Stimulated activated CD8-positive, alpha-beta memory T cell treated with anti-CD3 and anti-CD28 coated beads, Interleukin-7, amount 100 ng/mL, for 1 hour (primary cell): ENCODE measurements around the gene ANKMY2.
"Not testable (repeated sequence)": the region's sequence is repeated elsewhere in the genome, so short reads cannot be mapped to it uniquely, and the experiment has no call there.

ENCODE experiments used
- DNase-seq, 2 donors: peaks; one replicate each; pipeline ENCODE4 v3.0.0-alpha.2; 2020; ENCODE audit warnings: low read depth in 2 of 2

ANKMY2 gene

GRCh38 chr7:16645593-16646471 is at the start of gene ANKMY2, which contains the start of gene BZW2:
TSS of gene ANKMY2 (minus strand) at chr7:16645754. CDS start at chr7:16645573, 181 bp downstream.
TSS of gene BZW2 (plus strand) at chr7:16646181. CDS start at chr7:16665444, 19,263 bp downstream.
- peak; percentile 84 to 85 for DNase-seq

DNA sequence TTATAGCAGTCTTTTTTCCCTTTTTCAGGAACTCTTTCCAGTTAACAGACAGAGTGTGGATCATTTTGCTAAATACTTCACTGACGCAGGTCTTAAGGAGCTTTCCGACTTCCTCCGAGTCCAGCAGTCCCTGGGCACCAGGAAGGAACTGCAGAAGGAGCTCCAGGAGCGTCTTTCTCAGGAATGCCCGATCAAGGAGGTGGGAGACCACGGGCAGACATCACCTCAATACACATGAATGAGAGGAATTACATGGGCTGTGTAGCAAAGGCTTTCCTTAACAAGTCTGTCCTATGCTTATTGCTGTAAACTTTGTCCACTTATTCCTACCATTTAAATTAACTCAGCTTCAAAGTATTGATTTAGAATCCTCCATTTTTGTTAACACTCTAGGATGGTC is 49.3 kb upstream of the ANKMY2 start:
- DNase-seq: no peak

GRCh38 chr7:16693601-16694318 is 48.2 kb upstream of the ANKMY2 start:
- no peak for DNase-seq

- DNase-seq: no peak
These were observed 45.7 kb upstream of the ANKMY2 start for GRCh38 chr7:16691241-16691640.

DNA sequence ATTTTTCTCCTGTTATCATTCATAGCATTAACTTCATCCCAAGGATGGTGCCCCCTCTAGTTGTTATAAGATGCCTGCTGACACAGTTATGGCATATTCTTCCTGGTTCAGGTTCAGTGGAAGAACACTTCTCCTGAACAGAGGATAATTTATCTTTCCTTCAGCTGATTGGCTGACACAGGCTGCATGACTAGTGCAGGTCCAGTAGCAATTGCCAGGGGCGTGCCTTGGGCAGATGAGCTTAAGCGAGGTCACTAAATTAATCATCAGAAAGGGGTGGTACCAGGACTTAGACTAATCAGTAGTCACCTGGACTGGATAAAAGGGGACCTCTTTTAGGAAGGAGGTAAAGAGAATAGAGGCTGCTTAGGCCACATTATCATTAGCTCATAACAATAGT is 42.7 kb upstream of the ANKMY2 start:
- DNase-seq: no peak

DNA sequence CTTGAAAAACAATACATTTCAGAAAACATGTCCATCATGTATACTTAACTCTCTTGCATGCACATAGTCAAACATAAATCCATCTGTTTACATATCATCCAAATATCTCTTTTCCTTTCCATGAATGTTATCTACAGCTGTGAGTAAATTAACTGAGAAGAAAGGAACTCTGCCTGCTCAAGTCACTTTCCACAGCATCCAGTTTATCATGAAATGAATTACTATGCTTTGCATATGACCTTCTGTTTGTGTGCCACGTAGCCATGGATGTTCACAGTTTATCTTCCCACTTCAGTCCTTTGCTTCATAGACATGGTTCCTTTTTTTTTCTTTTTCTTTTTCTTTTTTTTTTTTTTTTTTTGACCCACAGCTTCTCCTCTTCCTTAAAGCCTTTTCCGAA is 40.0 kb upstream of the ANKMY2 start:
- no peak for DNase-seq

DNA sequence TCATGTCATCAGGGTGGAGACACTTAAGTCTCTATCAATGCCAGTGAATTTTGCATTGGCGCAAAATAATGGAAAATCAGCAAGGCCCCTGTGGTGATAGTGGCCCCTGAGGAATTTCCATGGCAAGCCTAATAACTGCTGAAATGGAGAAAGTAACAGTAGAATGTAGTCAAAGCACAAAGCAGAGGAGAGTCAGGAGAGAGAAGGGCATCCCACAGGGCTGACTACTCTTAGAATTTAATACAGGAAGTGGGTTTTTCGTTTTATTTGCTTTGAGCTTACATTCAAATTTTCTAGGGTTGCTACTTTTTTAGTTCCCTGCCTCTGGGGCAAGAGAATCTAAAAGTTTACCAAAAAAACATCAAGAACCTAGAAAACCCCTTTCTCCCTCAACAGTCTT is 39.4 kb upstream of the ANKMY2 start:
- no peak for DNase-seq

DNA sequence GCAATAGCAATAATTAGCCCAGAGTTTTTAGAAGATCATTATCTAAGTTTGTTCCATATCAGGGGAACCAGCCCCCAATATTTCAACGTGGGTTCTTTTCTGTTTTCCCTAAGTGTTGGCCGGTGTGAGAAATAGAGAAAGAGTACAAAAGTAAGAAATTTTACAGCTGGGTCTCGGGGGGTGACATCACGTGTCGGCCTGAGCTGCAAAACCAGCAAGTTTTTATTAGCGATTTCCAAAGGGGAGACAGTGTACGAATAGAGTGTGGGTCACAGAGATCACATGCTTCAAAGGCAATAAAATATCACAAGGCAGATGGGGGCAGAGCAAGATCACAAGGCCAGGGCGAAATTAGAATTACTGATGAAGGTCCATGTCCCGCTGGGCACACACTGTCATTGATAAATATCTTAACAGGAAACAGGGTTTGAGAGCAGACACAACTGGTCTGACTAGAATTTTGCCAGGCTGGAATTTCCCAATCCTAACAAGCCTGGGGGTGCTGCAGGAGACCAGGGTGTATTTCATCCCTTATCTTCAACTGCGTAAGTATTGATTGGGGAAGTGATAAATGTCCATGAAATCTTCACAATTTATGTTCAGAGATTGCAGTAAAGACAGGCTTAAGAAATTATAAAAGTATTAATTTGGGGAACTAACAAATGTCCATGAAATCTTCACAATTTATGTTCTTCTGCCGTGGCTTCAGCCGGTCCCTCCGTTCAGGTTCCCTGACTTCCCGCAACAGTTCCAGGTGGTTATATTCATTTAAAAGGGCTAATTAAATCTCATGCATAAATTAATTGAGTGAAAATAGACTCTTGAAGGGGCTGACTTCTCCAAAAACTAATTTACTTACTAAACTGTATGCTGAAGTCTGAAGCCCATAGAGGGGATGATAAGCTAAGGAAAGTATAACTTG is 33.4 kb upstream of the ANKMY2 start:
- not testable (repeated sequence) for DNase-seq

GRCh38 chr7:16677978-16678494 is 32.5 kb upstream of the ANKMY2 start:
- DNase-seq: no peak

GRCh38 chr7:16675277-16675676 is 29.7 kb upstream of the ANKMY2 start:
- no peak for DNase-seq

GRCh38 chr7:16671811-16672210 is 26.3 kb upstream of the ANKMY2 start:
- no peak for DNase-seq

GRCh38 chr7:16670731-16671344 is 25.3 kb upstream of the ANKMY2 start:
- no peak for DNase-seq

GRCh38 chr7:16670021-16670420 is 24.5 kb upstream of the ANKMY2 start:
- no peak for DNase-seq

GRCh38 chr7:16669581-16669980 is 24.0 kb upstream of the ANKMY2 start:
- no peak for DNase-seq

GRCh38 chr7:16668978-16669377 is 23.4 kb upstream of the ANKMY2 start:
- DNase-seq: no peak

GRCh38 chr7:16668049-16668858 is 22.7 kb upstream of the ANKMY2 start:
- DNase-seq: no peak

DNA sequence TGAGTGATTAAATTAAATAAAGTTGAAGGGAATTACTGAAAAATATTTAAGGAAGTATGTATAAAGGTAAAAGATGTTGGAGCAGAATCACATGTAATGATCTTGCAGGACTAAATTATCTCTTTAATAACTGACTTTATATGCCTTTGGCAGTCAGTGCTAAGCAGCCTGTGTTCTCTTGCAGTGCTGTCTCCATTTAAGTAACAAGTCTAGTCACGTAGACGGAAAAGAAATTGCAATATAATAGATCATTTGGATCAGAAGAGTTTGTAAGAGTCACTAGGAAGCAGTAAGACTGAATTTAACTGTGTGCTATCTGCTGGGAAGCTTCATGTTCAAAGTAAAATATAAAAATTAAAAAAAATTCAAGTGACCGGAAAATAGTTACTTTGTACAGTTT is 21.8 kb upstream of the ANKMY2 start:
- DNase-seq: no peak

- DNase-seq: no peak
These were observed 16.4 kb upstream of the ANKMY2 start for GRCh38 chr7:16661924-16662323.

- DNase-seq: no peak
These were observed 15.3 kb upstream of the ANKMY2 start for GRCh38 chr7:16660702-16661464.
